BLaER1 treated with 17β-estradiol and CSF1 and Interleukin-3, amounts not matched to agents 10 nM and 100 nM (cell line): ENCODE measurements around the gene ABHD8.
"Not testable (repeated sequence)": the region's sequence is repeated elsewhere in the genome, so short reads cannot be mapped to it uniquely, and the experiment has no call there.

Source experiments
- H3K27ac ChIP-seq, 11 experiments: shearing (Covaris generic); formaldehyde crosslinking; 2 replicates each; pipeline ENCODE4 v1.8.1; 2022
- H3K27me3 ChIP-seq, 11 experiments: shearing (Covaris generic); formaldehyde crosslinking; 2 replicates each; pipeline ENCODE4 v1.8.1; 2022
- H3K36me3 ChIP-seq, 11 experiments: shearing (Covaris generic); formaldehyde crosslinking; 2 replicates each; pipeline ENCODE4 v1.8.1; 2022
- H3K4me1 ChIP-seq, 10 experiments: shearing (Covaris generic); formaldehyde crosslinking; 2 replicates each; pipeline ENCODE4 v1.8.1; 2022
- H3K4me2 ChIP-seq, 11 experiments: shearing (Covaris generic); formaldehyde crosslinking; 2 replicates each; pipeline ENCODE4 v1.8.1; 2022
- H3K4me3 ChIP-seq, 10 experiments: shearing (Covaris generic); formaldehyde crosslinking; 2 replicates each; pipeline ENCODE4 v1.8.1; 2022
- H3K9ac ChIP-seq, 11 experiments: shearing (Covaris generic); formaldehyde crosslinking; 2 replicates each; pipeline ENCODE4 v1.8.1; 2022
- H3K9me3 ChIP-seq, 11 experiments: shearing (Covaris generic); formaldehyde crosslinking; replicated peaks in 1 of 11; 2 replicates each; pipeline ENCODE4 v1.8.1; 2022
- H4K20me1 ChIP-seq, 11 experiments: shearing (Covaris generic); formaldehyde crosslinking; 2 replicates each; pipeline ENCODE4 v1.8.1; 2022
- Cebpa-rat ChIP-seq, 11 experiments: shearing (Covaris generic); IDR thresholded peaks; 2 replicates each; pipeline ENCODE4 v1.8.1; 2022

Gene ABHD8

GRCh38 chr19:17283504-17283996 lies 19.7 kb downstream of the ABHD8 start:
- Histone ChIP-seq H3K27me3 (no peaks in the 10 kb centered on the region), H3K4me1 (peaks cover 10 to 38% (median 24%) of the 10 kb centered on the region in 10 experiments), H3K36me3 (peaks cover 18 to 63% (median 54%) of the 10 kb centered on the region in 11 experiments), H3K9ac (peak overlapping the region in 5 of 11 experiments; percentile 44 to 89 (median 88); a peak in 9 of 22 replicates), H3K4me3 (0 out of 20 replicates have a peak overlapping the region, but pooled peaks of 1 of the 10 experiments have one; percentile 80), H3K4me2 (peak overlapping the region in 8 of 11 experiments; percentile 80 to 98 (median 93); a peak in 13 of 22 replicates), H3K9me3 (no peaks in the 10 kb centered on the region), H3K27ac (no peak overlapping the region), H4K20me1 (peaks cover 0 to 40% (median 26%) of the 10 kb centered on the region in 11 experiments; a peak in 19 of 22 replicates)
- TF ChIP-seq Cebpa-rat (IDR thresholded peaks at IDR 0.05), result no peak

- Histone ChIP-seq H3K9me3 (no peaks in the 10 kb centered on the region), H3K36me3 (peaks cover 22 to 72% (median 58%) of the 10 kb centered on the region in 11 experiments), H3K27me3 (no peaks in the 10 kb centered on the region), H3K4me3 (peak overlapping the region; percentile 61 to 85 (median 73)), H3K27ac (peak overlapping the region in 10 of 11 experiments; percentile 59 to 87 (median 80); a peak in 19 of 22 replicates), H3K4me2 (peak overlapping the region; percentile 80 to 98 (median 93)), H4K20me1 (peaks cover 0 to 40% (median 26%) of the 10 kb centered on the region in 11 experiments; a peak in 19 of 22 replicates), H3K9ac (peak overlapping the region; percentile 77 to 89 (median 84)), H3K4me1 (peaks cover 10 to 38% (median 21%) of the 10 kb centered on the region in 10 experiments)
- TF ChIP-seq Cebpa-rat (IDR thresholded peaks at IDR 0.05), result no peak
Measured at GRCh38 chr19:17282488-17283125, 20.6 kb downstream of the ABHD8 start.

GRCh38 chr19:17281391-17282304 lies 21.6 kb downstream of the ABHD8 start, which contains the start of gene ANKLE1:
Gene ANKLE1 (plus strand): TSS chr19:17281901. CDS start chr19:17281921, 20 bp downstream.
- TF ChIP-seq Cebpa-rat (IDR thresholded peaks at IDR 0.05), result no peak
- Histone ChIP-seq H3K36me3 (peaks cover 31 to 74% (median 63%) of the 10 kb centered on the region in 11 experiments), H3K27ac (peak within 1 kb of the TSS; percentile 23 to 87 (median 80); a peak in 21 of 22 replicates), H3K4me1 (peaks cover 10 to 38% (median 21%) of the 10 kb centered on the region in 10 experiments), H3K9me3 (no peaks in the 10 kb centered on the region), H3K4me3 (peak within 1 kb of the TSS; percentile 61 to 85 (median 73)), H3K27me3 (no peaks in the 10 kb centered on the region), H4K20me1 (peaks cover 0 to 40% (median 26%) of the 10 kb centered on the region in 11 experiments; a peak in 19 of 22 replicates), H3K9ac (peak within 1 kb of the TSS; percentile 77 to 89 (median 84)), H3K4me2 (peak within 1 kb of the TSS; percentile 80 to 98 (median 93))

GRCh38 chr19:17279436-17279835 lies 23.8 kb downstream of the ABHD8 start:
- H3K4me2 ChIP-seq, result peak overlapping the region in 2 of 11 experiments; percentile 7 to 21; a peak in 2 of 22 replicates
- H3K4me3 ChIP-seq, result no peak overlapping the region
- no peaks in the 10 kb centered on the region for H3K9me3 ChIP-seq
- H3K36me3 ChIP-seq, result peaks cover 49 to 74% (median 65%) of the 10 kb centered on the region in 11 experiments
- H3K27ac ChIP-seq, result peak overlapping the region in 1 of 11 experiments; percentile 18; a peak in 2 of 22 replicates
- no peaks in the 10 kb centered on the region for H3K27me3 ChIP-seq
- no peak overlapping the region for H3K9ac ChIP-seq
- peaks cover 10 to 38% (median 21%) of the 10 kb centered on the region in 10 experiments for H3K4me1 ChIP-seq
- no peak for TF ChIP-seq Cebpa-rat (IDR thresholded peaks at IDR 0.05)
- peaks cover 0 to 19% (median 15%) of the 10 kb centered on the region in 11 experiments; a peak in 19 of 22 replicates for H4K20me1 ChIP-seq

GRCh38 chr19:17275441-17276175 lies 27.6 kb downstream of the ABHD8 start:
- Histone ChIP-seq H3K4me2 (no peak overlapping the region), H3K36me3 (peaks cover 69 to 95% (median 85%) of the 10 kb centered on the region in 11 experiments), H3K27ac (no peak overlapping the region), H3K9me3 (no peaks in the 10 kb centered on the region), H3K4me3 (no peak overlapping the region), H4K20me1 (no peaks in the 10 kb centered on the region), H3K4me1 (peaks cover 0 to 25% (median 12%) of the 10 kb centered on the region in 10 experiments; a peak in 19 of 20 replicates), H3K27me3 (no peaks in the 10 kb centered on the region), H3K9ac (0 out of 22 replicates have a peak overlapping the region, but pooled peaks of 1 of the 11 experiments have one; percentile 14)
- TF ChIP-seq Cebpa-rat (IDR thresholded peaks at IDR 0.05), result no peak

- not testable (repeated sequence) for H3K27me3 ChIP-seq, H3K27ac ChIP-seq, H4K20me1 ChIP-seq, H3K4me2 ChIP-seq, H3K9me3 ChIP-seq, H3K4me3 ChIP-seq, H3K9ac ChIP-seq
- Histone ChIP-seq H3K4me1 (peaks cover 0 to 18% (median 10%) of the 10 kb centered on the region in 10 experiments; a peak in 15 of 20 replicates), H3K36me3 (peaks cover 70 to 100% (median 92%) of the 10 kb centered on the region in 11 experiments)
Measured at GRCh38 chr19:17274892-17275291, 28.3 kb downstream of the ABHD8 start.

GRCh38 chr19:17268754-17269153 lies 34.5 kb downstream of the ABHD8 start:
- Histone ChIP-seq H3K27ac (peak overlapping the region in 10 of 11 experiments; percentile 75 to 91 (median 85); a peak in 20 of 22 replicates), H3K9me3 (no peaks in the 10 kb centered on the region), H3K36me3 (peaks cover 32 to 53% (median 48%) of the 10 kb centered on the region in 11 experiments), H3K4me1 (peaks cover 34 to 54% (median 48%) of the 10 kb centered on the region in 10 experiments), H3K9ac (peak overlapping the region in 10 of 11 experiments; percentile 83 to 93 (median 88); a peak in 17 of 22 replicates), H3K4me3 (peak overlapping the region in 7 of 10 experiments; percentile 75 to 94 (median 91); a peak in 9 of 20 replicates), H4K20me1 (no peaks in the 10 kb centered on the region), H3K27me3 (no peaks in the 10 kb centered on the region), H3K4me2 (peak overlapping the region; percentile 89 to 100 (median 97))
- no peak for TF ChIP-seq Cebpa-rat (IDR thresholded peaks at IDR 0.05)
